SK-N-SH (cell line): ENCODE measurements around the gene SEZ6. TPM values are rescaled to one million over a fixed set of nuclear protein-coding genes. Genes with fewer than 3 reads are reported as not detected.
A peak's percentile ranks its signal among the peaks of the same experiment; 100 is the strongest.

ENCODE experiments used
- CTCF ChIA-PET: fragments of 300-600, 350-600 bp; formaldehyde crosslinking; extraction: SDS; loops from one replicate; lab custom pipeline; 2021; lab: Yijun Ruan, JAX
- POLR2A ChIA-PET: fragments of 350-600 bp; sonication (Branson Sonifier 250); formaldehyde crosslinking; extraction: SDS; loops from one replicate; lab custom pipeline; 2020; ENCODE audit warnings: antibody characterized with exemption, inconsistent platforms; lab: Yijun Ruan, JAX
- DNase-seq: peaks from one replicate; pipeline ENCODE4 v3.0.0; 2012
- H2AFZ ChIP-seq: fragments of 200-600 bp; sonication (generic); 2 replicates; pipeline ENCODE4 v1.8.1; 2016; ENCODE audit warnings: antibody characterized with exemption, mild to moderate bottlenecking, low read depth
- H3F3A ChIP-seq: fragments of 200-600 bp; sonication (generic); replicated peaks from 2 replicates; pipeline ENCODE3; 2016; ENCODE audit warnings: antibody characterized with exemption, mild to moderate bottlenecking; ENCODE audit not compliant: insufficient read depth
- H3K27ac ChIP-seq, 2 experiments: fragments of 200-500 bp in 1 of 2; fragments of 200-600 bp in 1 of 2; sonication (Bioruptor generic) in 1 of 2; sonication (generic), shearing (Covaris generic) in 1 of 2; 2 replicates each; pipeline versions ENCODE4 v1.5.1 to v1.6.1; 2014 to 2016; ENCODE audit warnings: low read depth in 2 of 2, inconsistent platforms in 1 of 2, low read length in 1 of 2, mild to moderate bottlenecking in 1 of 2, mixed read lengths in 1 of 2
- H3K27me3 ChIP-seq: fragments of 200-600 bp; sonication (generic), shearing (Covaris generic); 2 replicates; pipeline ENCODE4 v1.6.1; 2016; ENCODE audit warnings: mixed run types; ENCODE audit not compliant: insufficient read depth
- H3K36me3 ChIP-seq, 2 experiments: fragments of 200-500 bp in 1 of 2; fragments of 200-600 bp in 1 of 2; sonication (Bioruptor generic) in 1 of 2; sonication (generic) in 1 of 2; replicated peaks in 1 of 2; 2 replicates each; pipeline versions ENCODE3 to v1.5.1; 2014 to 2016; ENCODE audit warnings: low read length in 1 of 2, mild to moderate bottlenecking in 1 of 2; ENCODE audit not compliant: insufficient read depth in 2 of 2, control insufficient read depth in 1 of 2
- H3K4me1 ChIP-seq, 2 experiments: fragments of 200-500 bp in 1 of 2; fragments of 200-600 bp in 1 of 2; sonication (Bioruptor generic) in 1 of 2; sonication (generic), shearing (Covaris generic) in 1 of 2; 2 replicates each; pipeline versions ENCODE4 v1.5.1 to v1.6.1; 2014 to 2016; ENCODE audit warnings: low read depth in 1 of 2, low read length in 1 of 2, mixed run types in 1 of 2; ENCODE audit not compliant: insufficient read depth in 2 of 2, control insufficient read depth in 1 of 2
- H3K4me2 ChIP-seq: fragments of 200-600 bp; sonication (generic), shearing (Covaris generic); 2 replicates; pipeline ENCODE4 v1.6.1; 2017; ENCODE audit warnings: mixed run types
- H3K4me3 ChIP-seq, 2 experiments: fragments of 200-500 bp in 1 of 2; fragments of 200-600 bp in 1 of 2; sonication (Bioruptor generic) in 1 of 2; sonication (generic), shearing (Covaris generic) in 1 of 2; 2 replicates each; pipeline versions ENCODE4 v1.5.1 to v1.8.1; 2014 to 2016; ENCODE audit warnings: low read depth in 2 of 2, inconsistent platforms in 1 of 2, low read length in 1 of 2, mild to moderate bottlenecking in 1 of 2, mixed read lengths in 1 of 2, moderate library complexity in 1 of 2
- H3K79me2 ChIP-seq: fragments of 200-600 bp; sonication (generic); 2 replicates; pipeline ENCODE4 v1.8.1; 2017; ENCODE audit warnings: mild to moderate bottlenecking; ENCODE audit not compliant: insufficient read depth
- H3K9ac ChIP-seq: fragments of 200-600 bp; sonication (generic); 2 replicates; pipeline ENCODE4 v1.6.1; 2017; ENCODE audit warnings: mixed run types
- H3K9me2 ChIP-seq: fragments of 200-600 bp; sonication (generic); 2 replicates; pipeline ENCODE4 v1.6.1; 2017; ENCODE audit warnings: mixed run types
- H3K9me3 ChIP-seq: fragments of 200-600 bp; sonication (generic); 2 replicates; pipeline ENCODE4 v1.6.1; 2017; ENCODE audit warnings: mixed run types, mild to moderate bottlenecking, moderate library complexity
- H4K20me1 ChIP-seq: fragments of 200-600 bp; sonication (generic); 2 replicates; pipeline ENCODE4 v1.6.1; 2017; ENCODE audit warnings: mild to moderate bottlenecking, mixed run types; ENCODE audit not compliant: insufficient read depth
- CTCF ChIP-seq: fragments of 200-600 bp; sonication (generic); IDR thresholded peaks from 2 replicates; pipeline ENCODE4 v1.6.1; 2017; ENCODE audit warnings: antibody characterized with exemption, mild to moderate bottlenecking, moderate library complexity
- EP300 ChIP-seq, 2 experiments: IDR thresholded peaks; 2 replicates each; pipeline versions ENCODE4 v1.4.0 to v1.6.1; 2012; ENCODE audit warnings: borderline replicate concordance in 1 of 2, low read depth in 1 of 2, low read length in 1 of 2
- GATA2 ChIP-seq: sonication (generic); formaldehyde crosslinking; IDR thresholded peaks from 2 replicates; pipeline ENCODE4 v1.5.0; 2020; ENCODE audit warnings: mild to moderate bottlenecking, missing genetic modification reagents
- NRF1 ChIP-seq: IDR thresholded peaks from 2 replicates; pipeline ENCODE4 v1.6.1; 2012; ENCODE audit warnings: low read depth, mild to moderate bottlenecking, low read length
- PBX3 ChIP-seq: IDR thresholded peaks from 2 replicates; pipeline ENCODE4; 2012
- RAD21 ChIP-seq: IDR thresholded peaks from 2 replicates; pipeline ENCODE4 v1.6.1; 2012; ENCODE audit warnings: mild to moderate bottlenecking, low read length
- RCOR1 ChIP-seq: fragments of 150-350 bp; IDR thresholded peaks from 2 replicates; pipeline ENCODE4 v1.6.1; 2017; ENCODE audit warnings: antibody characterized with exemption, low read length
- REST ChIP-seq: IDR thresholded peaks from 2 replicates; pipeline ENCODE4 v1.6.1; 2012; ENCODE audit warnings: mild to moderate bottlenecking, low read depth, low read length, moderate library complexity
- SIN3A ChIP-seq: IDR thresholded peaks from 2 replicates; pipeline ENCODE4 v1.6.1; 2012; ENCODE audit warnings: low read depth, mild to moderate bottlenecking, low read length, moderate library complexity, borderline replicate concordance
- SMC3 ChIP-seq: IDR thresholded peaks from 2 replicates; pipeline ENCODE4 v1.6.1; 2012; ENCODE audit warnings: low read depth, low read length, improper control_type of control experiment
- TAF1 ChIP-seq: IDR thresholded peaks from 2 replicates; pipeline ENCODE4 v1.6.1; 2012; ENCODE audit warnings: low read depth, mild to moderate bottlenecking, low read length, moderate library complexity, borderline replicate concordance
- USF1 ChIP-seq: IDR thresholded peaks from 2 replicates; pipeline ENCODE4 v1.4.0; 2012; ENCODE audit warnings: low read depth, borderline replicate concordance
- YY1 ChIP-seq: IDR thresholded peaks from 2 replicates; pipeline ENCODE4 v1.4.0; 2012; ENCODE audit warnings: low read depth, mild to moderate bottlenecking
- WGBS: methylation state at CpG from one replicate; pipeline ENCODE4 v1.1.6; 2017; ENCODE audit warnings: low lambda C conversion rate; 5-methylcytosine and 5-hydroxymethylcytosine counted together
- polyA plus RNA-seq, 3 experiments: library from polyadenylated mRNA; depleted of rRNA; stranded (reverse); fragments of >200 nt; gene quantifications; 2 replicates each; pipeline ENCODE4 v1.2.3, GENCODE V29; 2012

Gene SEZ6
- polyA plus RNA-seq, 1 of the 3 experiments (the other 2 are of a cell fraction), result 0.12 TPM

- Histone ChIP-seq H3K4me3 (peak overlapping the region in 1 of 2 experiments; percentile 33; a peak in 1 of 4 replicates), H3K9me3 (no peaks in the 10 kb centered on the region), H3K9me2 (no peaks in the 10 kb centered on the region), H3F3A (peaks cover 17% of the 10 kb centered on the region), H3K4me1 (no peaks in the 10 kb centered on the region), H3K9ac (no peak overlapping the region), H2AFZ (no peak overlapping the region), H3K36me3 (peaks cover 80 to 82% of the 10 kb centered on the region in 2 experiments), H3K27ac (no peak overlapping the region), H4K20me1 (0 out of 2 replicates have a peak, but pooled peaks cover under 1% of the 10 kb centered on the region), H3K27me3 (no peaks in the 10 kb centered on the region), H3K79me2 (peaks cover 18% of the 10 kb centered on the region; the same call in 1 of the 2 replicates), H3K4me2 (no peak overlapping the region)
- 75% methylated on average over 6 of the region's 6 CpGs for WGBS
- DNase-seq, result peak; percentile 49
- TF ChIP-seq CTCF, result peak; percentile 71
- peak; percentile 62 for TF ChIP-seq RAD21
- TF ChIP-seq RCOR1, result no peak
- peak; percentile 32; the same call in 1 of the 2 replicates for TF ChIP-seq SMC3
- CTCF ChIA-PET, result interaction anchor here (0.6 to 5.2 kb wide), 24 partner anchors 9 to 592 kb away, joined by 3 to 44 read pairs (median 5); partner anchors contain the start of genes FLOT2, NEK8 and TLCD1
- POLR2A ChIA-PET, result no interaction called here
These were observed 89.4 kb downstream of the SEZ6 start for GRCh38 chr17:28916302-28916934.

GRCh38 chr17:28912938-28913333, 92.9 kb downstream of the SEZ6 start:
- H3F3A ChIP-seq, result peaks cover 26% of the 10 kb centered on the region
- WGBS, result 94% methylated on average over 6 of the region's 6 CpGs
- no peak overlapping the region for H3K4me2 ChIP-seq
- no peak for TF ChIP-seq TAF1
- no peak for TF ChIP-seq PBX3
- TF ChIP-seq SMC3, result no peak
- no peak for TF ChIP-seq NRF1
- no peak for TF ChIP-seq SIN3A
- no peak for TF ChIP-seq REST
- no peak for TF ChIP-seq USF1
- no peak for TF ChIP-seq GATA2 (CRISPR knock-in tag)
- no peak for TF ChIP-seq EP300 (IDR thresholded peaks at IDR 0.05; ENCODE audit: borderline replicate concordance in 1 of 2, low read depth in 1 of 2, low read length in 1 of 2)
- no peak for TF ChIP-seq YY1
- H3K4me3 ChIP-seq, result no peak overlapping the region
- no peaks in the 10 kb centered on the region for H3K9me2 ChIP-seq
- peaks cover 13% of the 10 kb centered on the region; the same call in 1 of the 2 replicates for H4K20me1 ChIP-seq
- no peaks in the 10 kb centered on the region for H3K27me3 ChIP-seq
- H3K79me2 ChIP-seq, result peaks cover 9% of the 10 kb centered on the region; the same call in 1 of the 2 replicates
- peaks cover 73 to 88% of the 10 kb centered on the region in 2 experiments for H3K36me3 ChIP-seq
- H3K9ac ChIP-seq, result no peak overlapping the region
- ChIA-PET POLR2A (no interaction called here), CTCF (interaction anchor here (0.6 to 8.8 kb wide), 10 partner anchors 10 to 211 kb away, joined by 3 to 63 read pairs (median 3); partner anchors contain the start of gene DHRS13)
- no peak for DNase-seq
- H2AFZ ChIP-seq, result no peak overlapping the region
- no peaks in the 10 kb centered on the region for H3K9me3 ChIP-seq
- no peaks in the 10 kb centered on the region; a peak in 1 of 4 replicates for H3K4me1 ChIP-seq
- no peak overlapping the region; a peak in 1 of 4 replicates for H3K27ac ChIP-seq
